GM10266 (cell line): ENCODE data around the gene LMNTD2.

Experiments used
- DNase-seq: peaks from one replicate; pipeline ENCODE4 v3.0.0; 2012; ENCODE audit errors: extremely low spot score
- TF ChIP-seq, protein P1 (sequence below): IDR thresholded peaks from 2 replicates; pipeline ENCODE4 v1.5.1; 2012; ENCODE audit warnings: mild to moderate bottlenecking, low read depth; ENCODE audit not compliant: control insufficient read depth, insufficient read depth; ENCODE audit errors: missing control alignments

The LMNTD2 gene, protein sequence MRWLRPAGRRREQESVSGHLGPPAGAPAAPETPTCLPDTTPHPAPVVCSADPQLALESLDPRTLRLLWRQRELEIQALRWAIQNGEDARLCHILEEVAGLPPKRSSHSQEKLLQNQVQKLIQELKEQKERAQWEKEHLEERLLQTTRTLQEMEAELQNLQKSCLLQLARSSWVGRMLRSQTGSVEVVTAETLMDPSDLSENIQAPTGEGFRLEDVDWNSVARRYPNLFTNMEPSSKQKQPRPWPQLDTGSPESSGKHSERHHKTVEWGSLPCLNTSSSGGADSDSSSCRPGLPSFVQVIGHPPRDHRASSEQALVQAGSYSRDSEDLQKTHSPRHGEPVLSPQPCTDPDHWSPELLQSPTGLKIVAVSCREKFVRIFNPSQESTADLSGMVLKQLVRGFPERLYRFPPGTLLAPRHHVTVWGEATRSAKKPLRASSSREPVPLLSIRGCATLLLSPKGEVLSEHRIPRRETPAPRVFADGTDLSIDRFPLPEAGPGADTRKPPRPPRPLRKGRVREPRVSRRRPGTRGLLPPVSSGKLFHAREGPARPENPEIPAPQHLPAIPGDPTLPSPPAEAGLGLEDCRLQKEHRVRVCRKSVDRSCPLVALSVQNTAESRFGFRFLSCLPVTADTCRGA

DNA sequence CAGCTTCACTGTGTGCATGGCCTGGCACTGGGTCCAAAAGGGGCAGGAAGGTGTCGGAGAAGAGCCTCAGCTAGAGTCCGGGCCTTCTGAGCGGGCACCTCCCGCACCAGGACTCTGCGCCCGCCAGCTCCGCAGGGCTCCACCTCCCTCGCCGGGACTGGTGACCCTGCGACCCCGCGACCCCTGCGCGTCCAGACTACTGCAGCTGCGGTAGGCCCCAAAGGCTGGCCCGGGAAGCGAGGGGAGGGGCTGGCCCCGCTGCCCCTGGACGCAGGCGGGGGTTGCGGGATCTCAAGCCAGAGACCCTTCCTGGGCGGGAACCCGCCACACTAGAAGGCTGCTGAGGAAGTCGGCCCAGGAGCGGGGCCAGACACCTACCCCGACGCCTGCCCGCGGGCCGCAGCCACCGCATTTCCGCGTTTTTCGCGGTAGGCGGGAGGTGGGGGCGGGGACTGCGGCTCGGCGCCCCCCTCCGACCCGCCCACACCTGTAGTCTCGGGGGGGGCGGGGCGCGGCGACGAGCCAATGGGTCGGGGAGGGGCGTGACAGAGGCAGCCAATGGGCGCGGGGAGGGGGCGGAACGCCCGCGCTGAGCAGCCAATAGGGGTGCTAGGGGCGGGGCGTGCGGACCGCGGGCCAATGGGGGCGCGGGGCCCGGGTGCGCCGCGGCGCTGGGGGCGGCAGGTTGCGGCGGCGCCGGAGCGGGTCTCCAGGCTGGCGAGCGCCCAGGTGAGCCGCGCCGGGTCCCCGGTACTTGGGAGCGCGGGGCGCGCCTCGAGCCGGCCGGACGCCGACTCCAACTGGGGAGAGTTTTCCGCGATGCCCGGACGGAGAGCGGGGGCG is at the start of gene LMNTD2, which contains the start of gene RASSF7:
LMNTD2 (minus strand) TSS at position 434 of the 843 bp plus-strand sequence; CDS start at position 412, 22 bp downstream.
RASSF7 (plus strand) TSS at position 666 of the 843 bp plus-strand sequence. CDS start 799 bp downstream, outside the sequence.
- peak; percentile 100 for DNase-seq
- TF ChIP-seq, protein P1, sequence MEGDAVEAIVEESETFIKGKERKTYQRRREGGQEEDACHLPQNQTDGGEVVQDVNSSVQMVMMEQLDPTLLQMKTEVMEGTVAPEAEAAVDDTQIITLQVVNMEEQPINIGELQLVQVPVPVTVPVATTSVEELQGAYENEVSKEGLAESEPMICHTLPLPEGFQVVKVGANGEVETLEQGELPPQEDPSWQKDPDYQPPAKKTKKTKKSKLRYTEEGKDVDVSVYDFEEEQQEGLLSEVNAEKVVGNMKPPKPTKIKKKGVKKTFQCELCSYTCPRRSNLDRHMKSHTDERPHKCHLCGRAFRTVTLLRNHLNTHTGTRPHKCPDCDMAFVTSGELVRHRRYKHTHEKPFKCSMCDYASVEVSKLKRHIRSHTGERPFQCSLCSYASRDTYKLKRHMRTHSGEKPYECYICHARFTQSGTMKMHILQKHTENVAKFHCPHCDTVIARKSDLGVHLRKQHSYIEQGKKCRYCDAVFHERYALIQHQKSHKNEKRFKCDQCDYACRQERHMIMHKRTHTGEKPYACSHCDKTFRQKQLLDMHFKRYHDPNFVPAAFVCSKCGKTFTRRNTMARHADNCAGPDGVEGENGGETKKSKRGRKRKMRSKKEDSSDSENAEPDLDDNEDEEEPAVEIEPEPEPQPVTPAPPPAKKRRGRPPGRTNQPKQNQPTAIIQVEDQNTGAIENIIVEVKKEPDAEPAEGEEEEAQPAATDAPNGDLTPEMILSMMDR: no peak

GRCh38 chr11:609341-609811 is 48.8 kb upstream of the LMNTD2 start:
- TF ChIP-seq, protein P1: no peak
- DNase-seq: no peak

DNA sequence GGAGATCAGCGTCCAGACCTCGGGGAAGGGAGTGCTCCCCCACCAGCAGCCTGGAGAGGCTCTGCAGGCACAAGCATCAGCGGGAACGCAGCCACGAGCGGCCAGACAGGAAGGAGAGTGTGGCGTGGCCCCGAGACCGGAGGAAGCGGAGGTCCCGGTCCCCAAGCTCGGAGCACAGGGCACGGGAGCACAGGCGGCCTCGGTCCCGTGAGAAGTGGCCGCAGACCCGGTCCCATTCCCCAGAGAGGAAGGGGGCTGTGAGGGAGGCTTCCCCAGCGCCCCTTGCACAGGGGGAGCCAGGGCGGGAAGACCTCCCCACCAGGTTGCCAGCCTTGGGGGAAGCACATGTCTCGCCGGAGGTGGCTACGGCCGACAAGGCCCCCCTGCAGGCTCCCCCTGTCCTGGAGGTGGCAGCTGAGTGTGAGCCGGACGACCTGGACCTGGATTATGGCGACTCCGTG is 48.3 kb upstream of the LMNTD2 start:
- TF ChIP-seq, protein P1: no peak
- DNase-seq: no peak

DNA sequence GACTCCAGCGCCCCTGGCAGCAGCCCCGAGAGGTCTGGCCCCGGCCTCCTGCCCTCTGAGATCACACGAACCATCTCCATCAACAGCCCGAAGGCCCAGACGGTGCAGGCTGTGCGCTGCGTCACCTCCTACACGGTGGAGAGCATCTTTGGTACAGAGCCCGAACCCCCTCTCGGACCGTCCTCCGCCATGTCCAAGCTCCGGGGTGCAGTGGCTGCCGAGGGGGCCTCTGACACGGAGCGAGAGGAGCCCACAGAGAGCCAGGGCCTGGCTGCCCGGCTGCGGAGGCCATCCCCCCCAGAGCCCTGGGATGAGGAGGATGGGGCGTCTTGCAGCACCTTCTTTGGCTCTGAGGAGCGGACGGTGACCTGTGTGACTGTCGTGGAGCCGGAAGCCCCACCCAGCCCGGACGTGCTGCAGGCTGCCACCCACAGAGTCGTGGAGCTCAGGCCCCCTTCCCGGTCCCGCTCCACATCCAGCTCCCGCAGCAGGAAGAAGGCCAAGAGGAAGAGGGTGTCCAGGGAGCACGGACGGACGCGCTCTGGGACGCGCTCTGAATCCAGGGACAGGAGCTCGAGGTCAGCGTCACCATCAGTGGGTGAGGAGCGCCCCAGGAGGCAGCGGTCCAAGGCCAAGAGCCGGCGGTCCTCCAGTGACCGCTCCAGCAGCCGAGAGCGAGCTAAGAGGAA is 47.6 kb upstream of the LMNTD2 start:
- TF ChIP-seq, protein P1: no peak
- DNase-seq: no peak

DNA sequence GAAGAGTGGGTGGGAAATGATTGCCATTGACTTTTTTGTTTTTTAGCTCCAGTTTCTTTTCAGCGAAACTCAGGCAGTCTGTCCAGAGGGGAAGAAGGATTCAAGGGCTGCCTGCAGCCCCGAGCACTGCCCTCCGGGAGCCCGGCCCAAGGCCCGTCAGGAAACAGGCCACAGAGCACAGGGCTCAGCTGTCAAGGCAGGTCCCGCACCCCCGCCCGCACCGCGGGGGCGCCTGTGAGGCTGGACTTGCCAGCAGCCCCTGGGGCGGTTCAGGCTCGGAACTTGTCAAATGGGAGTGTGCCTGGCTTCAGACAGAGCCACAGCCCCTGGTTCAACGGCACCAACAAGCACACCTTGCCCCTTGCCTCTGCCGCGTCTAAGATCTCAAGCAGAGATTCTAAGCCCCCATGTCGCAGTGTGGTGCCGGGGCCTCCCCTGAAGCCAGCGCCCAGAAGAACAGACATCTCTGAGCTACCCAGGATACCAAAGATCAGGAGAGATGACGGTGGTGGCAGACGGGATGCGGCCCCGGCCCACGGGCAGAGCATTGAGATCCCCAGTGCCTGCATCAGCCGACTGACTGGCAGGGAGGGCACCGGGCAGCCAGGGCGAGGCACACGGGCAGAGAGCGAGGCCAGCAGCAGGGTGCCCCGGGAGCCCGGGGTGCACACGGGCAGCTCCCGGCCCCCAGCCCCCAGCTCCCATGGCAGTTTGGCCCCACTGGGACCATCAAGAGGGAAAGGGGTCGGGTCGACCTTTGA is 46.7 kb upstream of the LMNTD2 start:
- TF ChIP-seq, protein P1: no peak
- no peak for DNase-seq

DNA sequence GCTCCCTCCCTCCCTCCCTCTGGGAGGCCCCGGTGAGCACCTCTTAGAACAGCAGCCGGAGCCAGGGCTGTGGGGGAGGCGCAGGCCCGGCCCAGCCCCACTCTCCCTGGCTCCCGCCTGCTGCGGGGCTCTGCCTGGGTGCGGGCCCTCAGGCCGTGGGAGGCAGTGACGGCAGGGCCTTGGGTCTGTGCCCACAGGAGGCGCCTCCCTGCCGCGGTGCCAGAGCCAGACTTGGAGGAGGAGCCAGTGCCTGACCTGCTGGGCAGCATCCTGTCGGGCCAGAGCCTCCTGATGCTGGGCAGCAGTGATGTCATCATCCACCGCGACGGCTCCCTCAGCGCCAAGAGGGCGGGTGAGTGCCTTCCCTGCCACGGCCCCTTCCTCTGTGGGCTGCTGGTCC is 45.7 kb upstream of the LMNTD2 start:
- TF ChIP-seq, protein P1: no peak
- no peak for DNase-seq
